WTC11 (cell line): ENCODE data around the gene DDX10. TPM values are rescaled to one million over a fixed set of nuclear protein-coding genes. Genes with fewer than 3 reads are reported as not detected.

ENCODE experiments used
- ATAC-seq: fragments of 200-7000 bp; cut with Tn5 transposase; 2 replicates; pipeline ENCODE4 v1.10.0; 2021; ENCODE audit warnings: mild to moderate bottlenecking, moderate library complexity
- CTCF ChIA-PET: fragments of 300-600 bp; sonication (Branson Sonifier 250); formaldehyde crosslinking; loops from one replicate; lab custom pipeline; 2021; ENCODE audit warnings: antibody characterized with exemption; lab: Charles Lee
- POLR2A ChIA-PET: fragments of 350-600 bp; sonication (Branson Sonifier 250); formaldehyde crosslinking; loops from one replicate; lab custom pipeline; 2021; ENCODE audit warnings: antibody characterized with exemption; lab: Charles Lee
- DNase-seq: peaks from one replicate; pipeline ENCODE4 v3.0.0; 2021; ENCODE audit warnings: low spot score
- H3K27ac Mint-ChIP-seq: 2 replicates; pipeline ENCODE4 v1.8.0; 2021; ENCODE audit warnings: mixed read lengths
- H3K27me3 Mint-ChIP-seq: 2 replicates; pipeline ENCODE4 v1.8.0; 2021; ENCODE audit warnings: low read depth, mild to moderate bottlenecking, moderate library complexity, mixed read lengths
- H3K36me3 Mint-ChIP-seq: 2 replicates; pipeline ENCODE4 v1.8.0; 2021; ENCODE audit warnings: mixed read lengths
- H3K4me1 Mint-ChIP-seq: 2 replicates; pipeline ENCODE4 v1.8.0; 2022; ENCODE audit warnings: mixed read lengths
- H3K4me3 Mint-ChIP-seq: 2 replicates; pipeline ENCODE4 v1.8.0; 2021; ENCODE audit warnings: mild to moderate bottlenecking, moderate library complexity, mixed read lengths
- H3K9me3 Mint-ChIP-seq: 2 replicates; pipeline ENCODE4 v1.8.0; 2021; ENCODE audit warnings: mixed read lengths
- ATF3 ChIP-seq: sonication (generic); formaldehyde crosslinking; conservative IDR thresholded peaks from 2 replicates; pipeline ENCODE4 v1.8.1; 2022; ENCODE audit warnings: mild to moderate bottlenecking, missing genetic modification reagents
- CTCF ChIP-seq: fragments of 200-600 bp; IDR thresholded peaks from 2 replicates; pipeline ENCODE4 v1.8.0; 2022; ENCODE audit warnings: antibody characterized with exemption
- ESRRA ChIP-seq: sonication (generic); formaldehyde crosslinking; IDR thresholded peaks from 2 replicates; pipeline ENCODE4 v1.8.1; 2022; ENCODE audit warnings: mild to moderate bottlenecking, missing genetic modification reagents, borderline replicate concordance
- FOXJ3 ChIP-seq: sonication (generic); formaldehyde crosslinking; IDR thresholded peaks from 2 replicates; pipeline ENCODE4 v1.9.0; 2021; ENCODE audit warnings: missing genetic modification reagents, mild to moderate bottlenecking, borderline replicate concordance
- FOXK1 ChIP-seq: sonication (generic); formaldehyde crosslinking; IDR thresholded peaks from 2 replicates; pipeline ENCODE4 v1.8.0; 2022; ENCODE audit warnings: mild to moderate bottlenecking, moderate library complexity, missing genetic modification reagents
- IRF1 ChIP-seq: sonication (generic); formaldehyde crosslinking; IDR thresholded peaks from 2 replicates; pipeline ENCODE4 v1.8.0; 2023; ENCODE audit warnings: missing genetic modification reagents
- JUN ChIP-seq: sonication (generic); formaldehyde crosslinking; IDR thresholded peaks from 2 replicates; pipeline ENCODE4 v1.8.0; 2023; ENCODE audit warnings: mild to moderate bottlenecking, missing genetic modification reagents
- MAX ChIP-seq: sonication (generic); formaldehyde crosslinking; IDR thresholded peaks from 2 replicates; pipeline ENCODE4 v1.8.0; 2022; ENCODE audit warnings: mild to moderate bottlenecking, missing genetic modification reagents
- NFYB ChIP-seq: sonication (generic); formaldehyde crosslinking; conservative IDR thresholded peaks from 2 replicates; pipeline ENCODE4 v1.8.0; 2022; ENCODE audit warnings: low read depth, missing genetic modification reagents
- NR2C2 ChIP-seq: sonication (generic); formaldehyde crosslinking; IDR thresholded peaks from 2 replicates; pipeline ENCODE4 v1.8.0; 2022; ENCODE audit warnings: mild to moderate bottlenecking, missing genetic modification reagents
- NR3C1 ChIP-seq: sonication (generic); formaldehyde crosslinking; conservative IDR thresholded peaks from 2 replicates; pipeline ENCODE4 v1.8.1; 2023; ENCODE audit warnings: low read depth, mild to moderate bottlenecking, missing genetic modification reagents
- TCF7 ChIP-seq: sonication (generic); formaldehyde crosslinking; IDR thresholded peaks from 2 replicates; pipeline ENCODE4 v1.8.0; 2022; ENCODE audit warnings: mild to moderate bottlenecking, low read depth, missing genetic modification reagents, moderate library complexity
- TEAD1 ChIP-seq: sonication (generic); formaldehyde crosslinking; IDR thresholded peaks from 2 replicates; pipeline ENCODE4 v1.8.0; 2022; ENCODE audit warnings: mild to moderate bottlenecking, missing genetic modification reagents
- USF1 ChIP-seq: sonication (generic); formaldehyde crosslinking; IDR thresholded peaks from 2 replicates; pipeline ENCODE4 v1.8.0; 2022; ENCODE audit warnings: mild to moderate bottlenecking, missing genetic modification reagents
- ZBTB43 ChIP-seq: sonication (generic); formaldehyde crosslinking; IDR thresholded peaks from 2 replicates; pipeline ENCODE4 v1.8.1; 2023; ENCODE audit warnings: mild to moderate bottlenecking, missing genetic modification reagents
- ZNF138 ChIP-seq: sonication (generic); formaldehyde crosslinking; conservative IDR thresholded peaks from 2 replicates; pipeline ENCODE4 v1.8.1; 2022; ENCODE audit warnings: mild to moderate bottlenecking, moderate library complexity, missing genetic modification reagents
- ZNF232 ChIP-seq: sonication (generic); formaldehyde crosslinking; IDR thresholded peaks from 2 replicates; pipeline ENCODE4 v1.8.0; 2022; ENCODE audit warnings: mild to moderate bottlenecking, missing genetic modification reagents
- ZNF396 ChIP-seq: fragments of 250-450 bp; sonication (Bioruptor Pico); IDR thresholded peaks from 2 replicates; pipeline ENCODE4 v1.8.0; 2021; ENCODE audit warnings: mild to moderate bottlenecking, moderate library complexity, borderline replicate concordance
- ZNF416 ChIP-seq: fragments of 250-450 bp; sonication (Bioruptor Pico); IDR thresholded peaks from 2 replicates; pipeline ENCODE4 v1.9.0; 2021; ENCODE audit warnings: mild to moderate bottlenecking, inconsistent platforms
- ZNF425 ChIP-seq: fragments of 250-450 bp; sonication (Bioruptor Pico); conservative IDR thresholded peaks from 2 replicates; pipeline ENCODE4 v1.9.0; 2021; ENCODE audit warnings: mild to moderate bottlenecking
- ZNF671 ChIP-seq: fragments of 250-450 bp; sonication (Bioruptor Pico); IDR thresholded peaks from 2 replicates; pipeline ENCODE4 v1.8.0; 2021; ENCODE audit warnings: mild to moderate bottlenecking
- total RNA-seq: library from RNA; stranded (reverse); gene quantifications from 3 replicates; pipeline ENCODE4 v1.2.3, GENCODE V29; 2021

The DDX10 gene
- total RNA-seq, 1 experiment from 2014 or later: 56.8 TPM

GRCh38 chr11:108807262-108807661 lies 142.4 kb downstream of the DDX10 start (continued):
- no peak for TF ChIP-seq ZNF425 (CRISPR knock-in tag)
- TF ChIP-seq USF1: no peak
- no peak for TF ChIP-seq ZNF671 (CRISPR knock-in tag)
- TF ChIP-seq ZBTB43 (CRISPR knock-in tag): no peak
- no peak for TF ChIP-seq NR2C2 (CRISPR knock-in tag)
- TF ChIP-seq ZNF232 (CRISPR knock-in tag): no peak
- TF ChIP-seq ZNF416: no peak

GRCh38 chr11:108813086-108813485 lies 148.2 kb downstream of the DDX10 start:
- no peak overlapping the region for H3K27ac Mint-ChIP-seq
- CTCF ChIA-PET: no interaction called here
- H3K27me3 Mint-ChIP-seq: no peaks in the 10 kb centered on the region
- no peak overlapping the region for H3K4me3 Mint-ChIP-seq
- no peaks in the 10 kb centered on the region for H3K9me3 Mint-ChIP-seq
- H3K4me1 Mint-ChIP-seq: peaks cover 21% of the 10 kb centered on the region
- ATAC-seq: no peak
- TF ChIP-seq FOXK1 (no peak), ZNF138 (CRISPR knock-in tag) (no peak), JUN (CRISPR knock-in tag) (no peak), NR3C1 (CRISPR knock-in tag) (no peak), CTCF (no peak)
- TF ChIP-seq, all 79 proteins: peak for 0
- no peaks in the 10 kb centered on the region for H3K36me3 Mint-ChIP-seq
- POLR2A ChIA-PET: no interaction called here
- DNase-seq: no peak

- ATAC-seq (no peak), DNase-seq (no peak)
- Mint-ChIP-seq H3K4me1 (peaks cover 7% of the 10 kb centered on the region), H3K27me3 (no peaks in the 10 kb centered on the region), H3K36me3 (no peaks in the 10 kb centered on the region), H3K9me3 (no peaks in the 10 kb centered on the region), H3K27ac (no peak overlapping the region), H3K4me3 (no peak overlapping the region)
- ChIA-PET CTCF (no interaction called here), POLR2A (no interaction called here)
- TF ChIP-seq MAX (CRISPR knock-in tag): no peak
Measured at GRCh38 chr11:108817976-108818375, 153.1 kb downstream of the DDX10 start.

- Mint-ChIP-seq H3K36me3 (no peaks in the 10 kb centered on the region), H3K27ac (no peak overlapping the region), H3K27me3 (no peaks in the 10 kb centered on the region), H3K4me1 (peaks cover 7% of the 10 kb centered on the region), H3K9me3 (no peaks in the 10 kb centered on the region), H3K4me3 (no peak overlapping the region)
- ChIA-PET POLR2A (interaction anchor here (0.6 kb wide), 1 partner anchor 18 kb away, joined by 4 read pairs; no protein-coding TSS in a partner anchor), CTCF (no interaction called here)
- ATAC-seq (no peak), DNase-seq (no peak)
- TF ChIP-seq ZNF396 (CRISPR knock-in tag) (no peak), TCF7 (CRISPR knock-in tag) (no peak), NR2C2 (CRISPR knock-in tag) (no peak), ZNF425 (CRISPR knock-in tag) (no peak), FOXJ3 (no peak), NFYB (CRISPR knock-in tag) (no peak), IRF1 (CRISPR knock-in tag) (no peak), ATF3 (no peak), TEAD1 (CRISPR knock-in tag) (no peak), ESRRA (CRISPR knock-in tag) (no peak), ZNF671 (CRISPR knock-in tag) (no peak)
Measured at GRCh38 chr11:108818971-108819370, 154.1 kb downstream of the DDX10 start.
